Spleen (tissue), 7 donors: ENCODE results near the gene TMEM43.

Experiments
- POLR2A ChIP-seq, 3 donors: fragments of 450-650 bp; IDR thresholded peaks; one replicate each; pipeline ENCODE4 v1.5.1; 2017; ENCODE audit warnings: antibody characterized with exemption in 3 of 3, mild to moderate bottlenecking in 1 of 3
- POLR2AphosphoS5 ChIP-seq, 3 donors: sonication (generic); formaldehyde crosslinking; IDR thresholded peaks; one replicate each; pipeline ENCODE4 v1.5.1; 2017; ENCODE audit warnings: antibody characterized with exemption in 3 of 3
- TF ChIP-seq, protein P1 (sequence below), 11 experiments: fragments of 200-600 bp in 7 of 11; fragments of 450-650 bp in 4 of 11; sonication (generic) in 4 of 11; IDR thresholded peaks in 8 of 11; conservative IDR thresholded peaks in 3 of 11; 1 replicate in 7 of 11; 2 replicates in 4 of 11; pipeline versions ENCODE4 v1.4.0 to v1.8.0; 2016 to 2021; ENCODE audit warnings: antibody characterized with exemption in 11 of 11, inconsistent platforms in 4 of 11, mild to moderate bottlenecking in 1 of 11
- donor health status: DM: no; HTN: no; CAD: no; lungs with moderate emphysema.
- donor health status: DM: no; HTN: no; CAD: no.
- donor health status: DM: no; HTN: no; CAD: no.

DNA sequence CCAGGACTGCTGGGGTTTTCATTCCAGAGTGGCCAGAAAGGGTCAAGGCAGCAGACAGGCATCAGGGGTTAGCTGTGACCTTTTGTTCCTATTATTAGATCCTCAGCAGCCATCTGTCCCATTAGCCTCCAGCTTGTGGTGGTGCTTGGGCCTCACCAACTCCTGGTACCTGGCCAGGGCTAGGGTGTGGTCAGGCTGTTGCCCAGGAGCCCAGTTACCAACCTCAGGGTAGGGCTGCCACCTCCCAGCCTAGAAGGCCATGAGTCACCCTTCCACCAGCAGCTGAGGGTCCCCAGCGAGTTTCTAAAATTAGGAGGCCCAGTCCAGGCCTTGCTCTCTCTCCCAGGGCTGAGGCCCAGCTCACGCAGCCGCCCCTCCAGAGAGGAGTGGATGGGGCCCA, 12.2 kb downstream of the TMEM43 start:
- TF ChIP-seq, protein P1, sequence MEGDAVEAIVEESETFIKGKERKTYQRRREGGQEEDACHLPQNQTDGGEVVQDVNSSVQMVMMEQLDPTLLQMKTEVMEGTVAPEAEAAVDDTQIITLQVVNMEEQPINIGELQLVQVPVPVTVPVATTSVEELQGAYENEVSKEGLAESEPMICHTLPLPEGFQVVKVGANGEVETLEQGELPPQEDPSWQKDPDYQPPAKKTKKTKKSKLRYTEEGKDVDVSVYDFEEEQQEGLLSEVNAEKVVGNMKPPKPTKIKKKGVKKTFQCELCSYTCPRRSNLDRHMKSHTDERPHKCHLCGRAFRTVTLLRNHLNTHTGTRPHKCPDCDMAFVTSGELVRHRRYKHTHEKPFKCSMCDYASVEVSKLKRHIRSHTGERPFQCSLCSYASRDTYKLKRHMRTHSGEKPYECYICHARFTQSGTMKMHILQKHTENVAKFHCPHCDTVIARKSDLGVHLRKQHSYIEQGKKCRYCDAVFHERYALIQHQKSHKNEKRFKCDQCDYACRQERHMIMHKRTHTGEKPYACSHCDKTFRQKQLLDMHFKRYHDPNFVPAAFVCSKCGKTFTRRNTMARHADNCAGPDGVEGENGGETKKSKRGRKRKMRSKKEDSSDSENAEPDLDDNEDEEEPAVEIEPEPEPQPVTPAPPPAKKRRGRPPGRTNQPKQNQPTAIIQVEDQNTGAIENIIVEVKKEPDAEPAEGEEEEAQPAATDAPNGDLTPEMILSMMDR (IDR thresholded peaks at IDR 0.05 in 8 of 11, conservative IDR thresholded peaks at IDR 0.05 in 3 of 11), result no peak
- TF ChIP-seq POLR2A (IDR thresholded peaks at IDR 0.05) (no peak), POLR2AphosphoS5 (IDR thresholded peaks at IDR 0.05) (no peak)
